ENCODE data around the gene CST7. TPM values are rescaled to one million over a fixed set of nuclear protein-coding genes. Genes with fewer than 3 reads are reported as not detected.

Gene CST7
- total RNA-seq, 1 experiment from 2014 or later: not detected

DNA sequence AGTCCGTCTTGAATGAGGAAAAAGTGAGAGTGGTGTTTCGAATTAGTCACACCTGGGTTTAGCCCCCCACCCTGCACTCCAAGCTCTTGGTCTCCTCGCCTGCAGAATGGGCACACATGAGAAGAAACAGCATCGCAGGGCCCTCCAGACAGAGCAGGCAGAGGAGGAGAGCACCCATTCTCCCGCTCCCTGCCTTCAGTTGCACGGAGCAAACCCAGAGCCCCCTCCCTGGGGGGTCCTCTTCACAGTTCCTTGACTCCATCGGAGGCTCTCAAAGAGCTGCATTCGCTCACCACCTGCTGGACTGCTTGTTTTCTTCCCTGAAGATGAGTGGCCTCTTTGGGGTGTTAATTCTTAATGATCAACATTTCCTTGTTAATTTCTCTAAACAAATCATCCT, 5.1 kb downstream of the CST7 start:
- DNase-seq (ENCODE audit: low read depth, low spot score) (no peak), ATAC-seq (no peak)
- H3K4me1 ChIP-seq (ENCODE audit: control insufficient read depth, insufficient read depth, low read length): peaks cover 3% of the 10 kb centered on the region; the same call in 1 of the 2 replicates
- no peaks in the 10 kb centered on the region for H3K36me3 ChIP-seq (ENCODE audit: control insufficient read depth, insufficient read depth, low read length)
- in situ Hi-C loops (cut with HindIII; ENCODE audit: low pct_unique_long_range_greater_than_20kb, low sequenced_read_pairs): no loop called here
- no peak overlapping the region for H3K27ac ChIP-seq (ENCODE audit: low read length)
- no peaks in the 10 kb centered on the region for H3K9me3 ChIP-seq (ENCODE audit: control insufficient read depth, insufficient read depth, low read depth, low read length)
- intact Hi-C loops (cut with micrococcal nuclease; ENCODE audit: unreplicated experiment): no loop called here
- no peak overlapping the region for H3K4me3 ChIP-seq (ENCODE audit: low read depth in 2 of 2, low read length in 2 of 2)
- POLR2A ChIA-PET: no interaction called here
- CTCF ChIA-PET: interaction anchor here (0.7 to 0.8 kb wide), 2 partner anchors 168 to 483 kb away, joined by 3 to 4 read pairs; no protein-coding TSS in a partner anchor
- BruUV-seq (replicated peaks): TSS peak; percentile 45
- H3K27me3 ChIP-seq (ENCODE audit: control insufficient read depth, insufficient read depth, low read length): no peaks in the 10 kb centered on the region
- TF ChIP-seq CTCF (IDR thresholded peaks at IDR 0.05) (no peak), SIN3A (IDR thresholded peaks at IDR 0.05; ENCODE audit: borderline replicate concordance, insufficient read depth, low read depth, low read length) (no peak), POLR2AphosphoS5 (IDR thresholded peaks at IDR 0.05; ENCODE audit: low read depth, low read length) (no peak), TCF7L2 (IDR thresholded peaks at IDR 0.05; ENCODE audit: low read depth, low read length) (no peak)
- TF ChIP-seq, protein P1, sequence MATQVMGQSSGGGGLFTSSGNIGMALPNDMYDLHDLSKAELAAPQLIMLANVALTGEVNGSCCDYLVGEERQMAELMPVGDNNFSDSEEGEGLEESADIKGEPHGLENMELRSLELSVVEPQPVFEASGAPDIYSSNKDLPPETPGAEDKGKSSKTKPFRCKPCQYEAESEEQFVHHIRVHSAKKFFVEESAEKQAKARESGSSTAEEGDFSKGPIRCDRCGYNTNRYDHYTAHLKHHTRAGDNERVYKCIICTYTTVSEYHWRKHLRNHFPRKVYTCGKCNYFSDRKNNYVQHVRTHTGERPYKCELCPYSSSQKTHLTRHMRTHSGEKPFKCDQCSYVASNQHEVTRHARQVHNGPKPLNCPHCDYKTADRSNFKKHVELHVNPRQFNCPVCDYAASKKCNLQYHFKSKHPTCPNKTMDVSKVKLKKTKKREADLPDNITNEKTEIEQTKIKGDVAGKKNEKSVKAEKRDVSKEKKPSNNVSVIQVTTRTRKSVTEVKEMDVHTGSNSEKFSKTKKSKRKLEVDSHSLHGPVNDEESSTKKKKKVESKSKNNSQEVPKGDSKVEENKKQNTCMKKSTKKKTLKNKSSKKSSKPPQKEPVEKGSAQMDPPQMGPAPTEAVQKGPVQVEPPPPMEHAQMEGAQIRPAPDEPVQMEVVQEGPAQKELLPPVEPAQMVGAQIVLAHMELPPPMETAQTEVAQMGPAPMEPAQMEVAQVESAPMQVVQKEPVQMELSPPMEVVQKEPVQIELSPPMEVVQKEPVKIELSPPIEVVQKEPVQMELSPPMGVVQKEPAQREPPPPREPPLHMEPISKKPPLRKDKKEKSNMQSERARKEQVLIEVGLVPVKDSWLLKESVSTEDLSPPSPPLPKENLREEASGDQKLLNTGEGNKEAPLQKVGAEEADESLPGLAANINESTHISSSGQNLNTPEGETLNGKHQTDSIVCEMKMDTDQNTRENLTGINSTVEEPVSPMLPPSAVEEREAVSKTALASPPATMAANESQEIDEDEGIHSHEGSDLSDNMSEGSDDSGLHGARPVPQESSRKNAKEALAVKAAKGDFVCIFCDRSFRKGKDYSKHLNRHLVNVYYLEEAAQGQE (IDR thresholded peaks at IDR 0.05; ENCODE audit: insufficient read depth in 1 of 2, low read depth in 2 of 2, low read length in 1 of 2): no peak

DNA sequence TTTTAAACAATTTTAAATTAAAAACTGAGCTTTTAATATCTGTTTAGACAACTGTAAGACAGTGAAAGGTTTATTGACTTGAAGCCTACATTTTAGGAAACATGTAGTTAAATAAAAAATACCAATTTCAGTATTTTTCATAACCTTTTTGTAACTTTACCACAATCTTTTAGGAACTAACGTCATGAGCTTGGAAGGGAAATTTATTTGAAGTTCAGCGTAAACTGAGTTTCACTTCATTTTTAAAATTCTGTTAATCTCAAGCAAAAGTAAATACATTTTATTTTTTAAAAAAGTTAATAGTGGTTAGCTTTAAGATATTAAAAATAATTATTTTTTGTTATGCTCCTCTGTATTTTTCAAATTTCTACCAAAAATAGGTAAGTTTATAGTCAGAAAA, 5.5 kb downstream of the CST7 start:
- Histone ChIP-seq H3K4me1 (ENCODE audit: control insufficient read depth, insufficient read depth, low read length) (peaks cover 3% of the 10 kb centered on the region; the same call in 1 of the 2 replicates), H3K27me3 (ENCODE audit: control insufficient read depth, insufficient read depth, low read length) (no peaks in the 10 kb centered on the region), H3K4me3 (ENCODE audit: low read depth in 2 of 2, low read length in 2 of 2) (no peak overlapping the region), H3K27ac (ENCODE audit: low read length) (no peak overlapping the region), H3K9me3 (ENCODE audit: control insufficient read depth, insufficient read depth, low read depth, low read length) (no peaks in the 10 kb centered on the region), H3K36me3 (ENCODE audit: control insufficient read depth, insufficient read depth, low read length) (no peaks in the 10 kb centered on the region)
- ATAC-seq (no peak), DNase-seq (ENCODE audit: low read depth, low spot score) (no peak)
- intact Hi-C loops (cut with micrococcal nuclease; ENCODE audit: unreplicated experiment) (no loop called here), in situ Hi-C loops (cut with HindIII; ENCODE audit: low pct_unique_long_range_greater_than_20kb, low sequenced_read_pairs) (no loop called here)
- TF ChIP-seq, protein P1 (IDR thresholded peaks at IDR 0.05; ENCODE audit: insufficient read depth in 1 of 2, low read depth in 2 of 2, low read length in 1 of 2): no peak
- TF ChIP-seq CTCF (IDR thresholded peaks at IDR 0.05): no peak
- no peak for TF ChIP-seq SIN3A (IDR thresholded peaks at IDR 0.05; ENCODE audit: borderline replicate concordance, insufficient read depth, low read depth, low read length)
- no peak for TF ChIP-seq POLR2AphosphoS5 (IDR thresholded peaks at IDR 0.05; ENCODE audit: low read depth, low read length)
- no peak for TF ChIP-seq TCF7L2 (IDR thresholded peaks at IDR 0.05; ENCODE audit: low read depth, low read length)
- BruUV-seq (replicated peaks): no TSS peak
- ChIA-PET POLR2A (no interaction called here), CTCF (interaction anchor here (0.7 to 0.8 kb wide), 2 partner anchors 169 to 483 kb away, joined by 3 to 4 read pairs; no protein-coding TSS in a partner anchor)
